Parathyroid adenoma (tissue), 2 donors: ENCODE results near the gene HLCS.

ENCODE experiments used
- H2AFZ ChIP-seq: fragments of 300-600 bp; sonication (generic); one replicate; pipeline ENCODE4 v1.7.0; 2017; ENCODE audit warnings: antibody characterized with exemption, mild to moderate bottlenecking
- H3K27ac ChIP-seq: fragments of 300-600 bp; sonication (generic); one replicate; pipeline ENCODE4 v1.7.0; 2017
- H3K27me3 ChIP-seq: fragments of 300-600 bp; sonication (generic); one replicate; pipeline ENCODE4 v1.7.0; 2017; ENCODE audit warnings: low read length; ENCODE audit not compliant: control insufficient read depth, insufficient read depth
- H3K36me3 ChIP-seq: fragments of 300-600 bp; sonication (generic); one replicate; pipeline ENCODE4 v1.7.0; 2017; ENCODE audit warnings: low read length; ENCODE audit not compliant: control insufficient read depth, insufficient read depth
- H3K4me1 ChIP-seq: fragments of 300-600 bp; sonication (generic); one replicate; pipeline ENCODE4 v1.7.0; 2017; ENCODE audit warnings: control low read depth
- H3K4me2 ChIP-seq: fragments of 300-600 bp; sonication (generic); one replicate; pipeline ENCODE4 v1.7.0; 2017; ENCODE audit warnings: low read length
- H3K4me3 ChIP-seq: fragments of 300-600 bp; sonication (generic); one replicate; pipeline ENCODE4 v1.7.0; 2017; ENCODE audit warnings: low read depth, low read length
- H3K79me2 ChIP-seq: fragments of 300-600 bp; sonication (generic); one replicate; pipeline ENCODE4 v1.7.0; 2017; ENCODE audit warnings: control low read depth
- H3K9ac ChIP-seq: fragments of 300-600 bp; sonication (generic); one replicate; pipeline ENCODE4 v1.7.0; 2017; ENCODE audit warnings: mild to moderate bottlenecking
- H3K9me3 ChIP-seq: fragments of 300-600 bp; sonication (generic); one replicate; pipeline ENCODE4 v1.7.0; 2017; ENCODE audit warnings: low read length; ENCODE audit not compliant: control insufficient read depth
- CTCF ChIP-seq: fragments of 300-600 bp; sonication (generic); IDR thresholded peaks from one replicate; pipeline ENCODE4 v1.7.0; 2017; ENCODE audit warnings: antibody characterized with exemption, mild to moderate bottlenecking
- donor health status: primary hyperparathyroidism.

Gene HLCS

DNA sequence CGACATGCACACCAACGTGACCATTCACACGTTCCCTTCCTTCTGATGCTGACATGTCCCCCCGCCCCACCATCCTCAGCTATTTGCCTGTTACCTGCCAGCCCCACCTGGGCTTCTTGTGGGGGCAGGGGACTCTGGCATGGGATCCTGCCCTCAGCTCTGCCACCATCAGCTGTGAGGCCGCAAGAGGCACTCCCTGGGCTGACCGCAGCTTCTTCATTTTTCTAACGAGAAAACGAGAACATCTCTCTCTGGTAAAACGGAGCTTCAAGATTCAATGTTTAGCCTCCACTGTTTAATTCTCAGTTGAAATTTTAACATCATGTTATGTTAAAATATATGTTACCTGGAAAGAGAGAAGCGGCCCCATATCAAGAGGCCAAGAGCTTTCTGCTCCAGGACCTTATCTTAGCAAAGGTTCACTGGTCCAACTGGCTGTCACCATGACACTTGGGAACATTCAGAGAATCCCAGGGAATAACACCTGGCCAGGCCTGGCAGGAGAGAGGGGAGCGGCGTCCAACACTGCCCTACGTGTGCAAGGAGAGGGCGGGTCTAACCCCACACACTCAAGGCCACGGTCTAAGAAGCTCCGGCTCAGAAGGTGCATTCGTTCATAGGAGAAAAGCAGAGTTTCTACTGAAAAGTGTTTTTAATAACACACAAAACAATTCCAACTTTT lies 51.3 kb downstream of the HLCS start:
- Histone ChIP-seq H3K9me3 (no peaks in the 10 kb centered on the region), H3K27ac (no peak overlapping the region), H3K27me3 (no peaks in the 10 kb centered on the region), H2AFZ (no peak overlapping the region), H3K4me2 (no peak overlapping the region), H3K4me1 (no peaks in the 10 kb centered on the region), H3K36me3 (no peaks in the 10 kb centered on the region), H3K9ac (no peak overlapping the region), H3K4me3 (no peak overlapping the region), H3K79me2 (peaks cover 10% of the 10 kb centered on the region)
- no peak for TF ChIP-seq CTCF

DNA sequence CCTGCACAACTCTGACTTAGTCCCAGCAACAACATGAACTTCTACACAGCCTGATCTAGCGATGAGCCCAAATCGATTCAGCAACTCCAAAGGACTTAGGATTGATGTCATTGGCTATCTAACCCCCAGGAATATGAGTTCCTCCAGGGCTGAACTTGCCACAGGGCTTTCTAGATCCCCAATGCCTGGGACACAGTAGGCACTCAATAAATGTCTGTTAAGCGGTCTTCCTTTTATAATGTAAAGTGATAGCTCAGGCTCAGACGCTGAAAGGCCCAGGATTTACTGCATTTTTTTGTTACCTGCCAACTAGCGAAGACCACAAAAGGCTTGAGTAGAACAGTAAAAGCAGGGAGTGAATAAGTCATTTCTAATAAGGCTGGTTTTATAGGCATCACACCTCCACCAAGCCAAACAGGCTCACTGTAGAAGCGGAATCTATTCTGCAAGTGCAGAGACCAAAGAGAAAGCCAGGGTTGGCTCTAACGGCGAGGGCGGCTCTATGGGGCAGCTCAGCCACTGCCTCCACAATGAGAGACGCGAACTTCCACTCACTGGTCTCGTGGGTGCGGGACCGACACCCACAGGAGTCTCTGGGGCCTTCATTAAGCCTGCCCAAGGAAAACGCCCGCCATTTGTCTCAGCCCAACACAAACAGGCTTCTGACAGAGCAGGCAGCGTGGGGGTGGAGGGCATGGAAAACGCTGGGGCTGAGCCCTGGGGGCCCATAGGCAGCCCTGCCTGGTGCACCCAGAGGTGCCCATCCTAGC lies 52.0 kb downstream of the HLCS start:
- Histone ChIP-seq H3K4me1 (no peaks in the 10 kb centered on the region), H3K9me3 (no peaks in the 10 kb centered on the region), H2AFZ (no peak overlapping the region), H3K4me3 (no peak overlapping the region), H3K9ac (no peak overlapping the region), H3K79me2 (peaks cover 10% of the 10 kb centered on the region), H3K27me3 (no peaks in the 10 kb centered on the region), H3K27ac (no peak overlapping the region), H3K36me3 (no peaks in the 10 kb centered on the region), H3K4me2 (no peak overlapping the region)
- TF ChIP-seq CTCF: no peak

DNA sequence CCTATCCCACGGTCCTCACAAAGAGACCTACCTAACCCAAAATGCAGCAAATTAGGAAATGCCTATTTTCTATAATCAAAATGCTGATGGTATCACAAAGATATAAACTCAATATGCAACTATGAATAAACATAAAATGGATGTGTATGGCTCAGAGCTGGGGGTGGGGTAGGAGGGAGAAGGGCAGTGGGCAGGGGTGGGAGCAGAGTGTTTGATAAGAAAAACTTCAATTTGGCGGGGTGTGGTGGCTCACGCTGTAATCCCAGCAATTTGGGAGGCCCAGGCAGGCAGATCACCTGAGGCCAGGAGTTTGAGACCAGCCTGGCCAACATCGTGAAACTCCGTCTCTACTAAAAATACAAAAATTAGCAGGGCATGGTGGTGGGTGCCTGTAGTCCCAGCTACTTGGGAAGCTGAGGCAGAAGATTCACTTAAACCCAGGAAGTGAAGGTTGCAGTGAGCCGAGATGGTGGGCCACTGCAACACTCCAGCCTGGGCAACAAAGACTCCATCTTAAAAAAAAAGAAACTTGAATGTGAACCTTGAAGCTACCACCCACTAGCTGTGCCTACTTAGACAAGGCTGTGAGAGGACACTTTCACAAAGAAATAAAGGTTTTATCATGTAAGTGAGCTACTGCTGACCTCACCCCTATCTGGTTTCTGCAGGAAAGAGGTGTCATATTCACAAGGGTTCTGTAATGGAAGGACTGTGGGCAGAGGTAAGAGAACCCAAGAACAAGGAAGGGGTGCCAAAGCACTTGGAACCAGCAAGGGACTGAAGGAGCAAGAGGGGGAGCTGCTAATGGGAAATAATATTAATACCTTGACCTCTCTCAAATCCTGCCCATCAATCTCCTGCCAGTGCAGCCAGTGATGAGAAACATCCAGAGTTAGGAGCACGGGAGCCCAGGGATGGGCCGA lies 53.0 kb downstream of the HLCS start:
- Histone ChIP-seq H3K9ac (no peak overlapping the region), H3K4me2 (no peak overlapping the region), H3K27ac (no peak overlapping the region), H3K4me1 (no peaks in the 10 kb centered on the region), H3K36me3 (no peaks in the 10 kb centered on the region), H3K4me3 (no peak overlapping the region), H3K9me3 (no peaks in the 10 kb centered on the region), H3K27me3 (no peaks in the 10 kb centered on the region), H3K79me2 (peaks cover 10% of the 10 kb centered on the region), H2AFZ (no peak overlapping the region)
- TF ChIP-seq CTCF: no peak

DNA sequence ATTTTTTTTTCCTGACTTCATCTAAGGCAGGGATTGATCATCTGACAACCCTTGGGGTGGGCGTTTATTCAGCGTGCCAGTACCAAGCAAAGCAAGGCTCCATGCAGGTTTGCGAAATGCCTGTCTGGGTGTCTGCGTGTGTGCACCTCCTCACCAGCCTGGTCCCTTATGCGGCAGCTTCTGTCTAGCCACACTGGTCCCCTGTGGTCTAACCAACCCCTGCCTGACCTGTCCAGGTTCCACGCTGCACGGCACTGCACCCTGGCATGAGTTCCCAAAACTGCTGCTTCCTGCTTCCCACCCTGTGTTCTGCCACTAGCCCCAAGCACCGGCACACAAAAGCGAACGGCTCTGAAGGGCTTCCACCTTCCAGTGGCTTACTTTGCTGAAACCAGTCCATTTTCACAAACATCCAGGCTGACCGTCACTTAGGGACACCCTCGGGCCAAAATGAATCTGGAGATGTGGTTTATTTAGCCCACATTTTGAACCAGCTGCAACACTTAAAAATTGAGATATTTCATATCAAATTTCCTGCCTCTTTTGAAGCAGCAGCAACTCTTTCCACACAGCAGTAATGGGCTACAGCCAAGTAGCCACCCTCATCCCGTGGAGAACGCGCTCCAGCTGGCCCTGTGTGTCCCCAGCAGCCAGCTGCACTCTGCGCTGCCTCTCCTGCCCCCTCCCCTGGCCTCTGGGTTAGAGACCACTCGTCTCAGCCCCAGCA lies 55.7 kb downstream of the HLCS start:
- Histone ChIP-seq H3K4me2 (no peak overlapping the region), H3K27me3 (no peaks in the 10 kb centered on the region), H3K9ac (no peak overlapping the region), H3K36me3 (no peaks in the 10 kb centered on the region), H2AFZ (no peak overlapping the region), H3K4me1 (no peaks in the 10 kb centered on the region), H3K27ac (no peak overlapping the region), H3K9me3 (no peaks in the 10 kb centered on the region), H3K4me3 (no peak overlapping the region), H3K79me2 (peaks cover 10% of the 10 kb centered on the region)
- TF ChIP-seq CTCF: no peak
